ENCODE results near the gene HGS. TPM values are rescaled to one million over a fixed set of nuclear protein-coding genes. Genes with fewer than 3 reads are reported as not detected.
A peak's percentile ranks its signal among the peaks of the same experiment; 100 is the strongest.

HGS gene
- total and polyA plus RNA-seq, 2 of the 13 experiments (the other 11 are each of a cell fraction or from before 2014, with no cell fraction given) = 73.3 to 78.1 TPM

DNA sequence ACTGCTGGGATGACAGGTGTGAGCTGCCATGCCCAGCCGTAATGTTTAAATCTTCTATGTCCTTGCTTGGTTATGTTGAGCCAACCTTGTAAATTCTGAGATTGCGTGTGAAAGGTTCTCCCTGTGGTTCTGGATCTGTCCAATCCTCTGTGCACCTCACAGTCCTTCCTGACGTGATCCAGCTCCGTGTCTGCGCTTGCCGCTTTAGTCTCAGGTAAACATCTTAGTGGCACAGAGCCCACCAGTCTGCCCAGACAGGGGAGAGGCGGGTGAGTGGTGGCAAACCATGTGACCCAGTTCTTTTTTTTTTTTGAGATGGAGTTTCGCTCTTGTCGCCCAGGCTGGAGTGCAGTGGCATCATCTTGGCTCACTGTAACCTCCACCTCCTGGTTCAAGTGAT is 42.2 kb downstream of the HGS start:
- no TSS peak for BruUV-seq (replicated peaks)
- POLR2A ChIA-PET = interaction anchor here (1.0 to 5.8 kb wide), 2 partner anchors 13 to 135 kb away, joined by 3 to 72 read pairs; partner anchors contain the start of genes P4HB and SLC25A10
- FAIRE-seq = no peak

DNA sequence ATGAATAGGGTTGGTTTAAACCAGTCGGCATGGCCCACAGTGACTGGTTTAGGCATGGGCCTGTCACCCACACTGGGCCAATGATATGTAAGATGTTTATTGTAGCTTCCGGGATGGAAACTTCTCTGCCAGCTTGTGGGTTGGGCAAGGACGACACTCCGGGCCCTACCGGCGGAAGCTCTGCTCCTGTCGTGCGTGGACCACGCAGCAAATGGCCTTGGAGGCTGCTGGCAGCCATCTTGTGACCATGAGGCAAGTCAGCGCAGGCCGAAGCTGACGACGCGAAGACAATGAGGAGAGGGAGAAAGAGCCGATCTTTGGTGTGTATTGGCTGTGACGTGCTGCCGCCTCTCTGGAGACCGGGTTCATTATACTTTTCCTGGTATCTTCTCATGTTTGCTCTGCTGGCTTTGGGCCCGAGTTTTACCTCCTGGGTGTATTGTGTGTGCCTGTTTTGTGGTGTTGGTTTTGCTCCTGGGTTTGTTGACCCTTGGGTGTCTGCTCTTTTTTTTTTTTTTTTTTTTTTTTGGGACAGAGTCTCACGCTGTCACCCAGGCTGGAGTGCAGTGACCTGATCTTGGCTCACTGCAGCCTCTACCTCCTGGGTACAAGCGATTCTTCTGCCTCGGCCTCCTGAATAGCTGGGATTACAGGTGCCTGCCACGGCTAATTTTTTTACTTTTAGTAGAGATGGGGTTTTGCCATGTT is 43.7 kb downstream of the HGS start:
- Histone ChIP-seq H3K4me1 (ENCODE audit: insufficient read depth, low read length) (peaks cover 46% of the 10 kb centered on the region), H3K9ac (ENCODE audit: insufficient read depth, low read depth, low read length) (peak overlapping the region; percentile 66), H3K27ac (ENCODE audit: extremely low read length, insufficient read depth, low read length) (peak overlapping the region; percentile 79), H4K20me1 (ENCODE audit: insufficient read depth, low read length) (no peaks in the 10 kb centered on the region), H3K36me3 (replicated peaks in 1 of 2; ENCODE audit: control insufficient read depth in 1 of 2, insufficient read depth in 2 of 2, low read length in 2 of 2) (no peaks in the 10 kb centered on the region), H3K4me2 (ENCODE audit: low read depth, low read length) (peak overlapping the region; percentile 65), H2AFZ (ENCODE audit: low read length) (peak overlapping the region; percentile 24), H3K79me2 (ENCODE audit: insufficient read depth, low read length) (no peaks in the 10 kb centered on the region), H3K9me3 (ENCODE audit: low read length) (no peaks in the 10 kb centered on the region), H3K27me3 (ENCODE audit: control insufficient read depth in 1 of 2, insufficient read depth in 2 of 2, low read length in 2 of 2) (peaks cover 0 to 5% of the 10 kb centered on the region in 2 experiments; a peak in 3 of 5 replicates), H3K4me3 (replicated peaks in 1 of 3; ENCODE audit: insufficient read depth in 1 of 3, low read depth in 2 of 3, low read length in 3 of 3) (peak overlapping the region in 1 of 3 experiments; percentile 47; a peak in 2 of 6 replicates)
- in situ Hi-C loops (cut with HindIII; ENCODE audit: extremely low pct_ligation_motif_present, low pct_unique_long_range_greater_than_20kb) (no loop called here), intact Hi-C loops (cut with micrococcal nuclease; ENCODE audit: unreplicated experiment) (no loop called here)
- POLR2A ChIA-PET = interaction anchor here (0.6 to 5.7 kb wide), 28 partner anchors 8 to 339 kb away, joined by 3 to 134 read pairs (median 5); partner anchors contain the start of genes ANAPC11, ARL16, CCDC137 and CENPX
- DNase-seq (ENCODE audit: low spot score) (peak; percentile 95), FAIRE-seq (peak; percentile 90), ATAC-seq (peak; percentile 86)
- 10% methylated on average over 9 of the region's 23 CpGs for WGBS (ENCODE audit: low lambda C conversion rate)
- CTCF ChIA-PET (ENCODE audit: low intra/inter-chr PET ratio, low total read pairs) = no interaction called here
- TSS peak; percentile 51 for BruUV-seq (replicated peaks)
- TF ChIP-seq ZBTB20 (CRISPR knock-in tag; IDR thresholded peaks at IDR 0.05; ENCODE audit: borderline replicate concordance, low read depth) (peak; percentile 98), BHLHE40 (IDR thresholded peaks at IDR 0.05; ENCODE audit: low read length) (peak; percentile 20; the same call in 1 of the 2 replicates), TBP (CRISPR knock-in tag; IDR thresholded peaks at IDR 0.05) (no peak), CBX5 (CRISPR knock-in tag; IDR thresholded peaks at IDR 0.05; ENCODE audit: borderline replicate concordance) (peak; percentile 99), U2AF2 (IDR thresholded peaks at IDR 0.05; ENCODE audit: low read depth, low read length) (no peak), JARID2 (CRISPR knock-in tag; IDR thresholded peaks at IDR 0.05; ENCODE audit: insufficient replicate concordance) (peak; percentile 93), ZNF431 (CRISPR knock-in tag; IDR thresholded peaks at IDR 0.05; ENCODE audit: borderline replicate concordance, low read depth) (peak; percentile 93), ZNF629 (CRISPR knock-in tag; conservative IDR thresholded peaks at IDR 0.05) (peak; percentile 74), TCF12 (IDR thresholded peaks at IDR 0.05) (no peak), TCF12 (CRISPR knock-in tag; IDR thresholded peaks at IDR 0.05) (peak; percentile 74), ZNF510 (CRISPR knock-in tag; IDR thresholded peaks at IDR 0.05; ENCODE audit: low read depth) (peak; percentile 99), ZNF260 (CRISPR knock-in tag; IDR thresholded peaks at IDR 0.05; ENCODE audit: borderline replicate concordance, low read depth) (no peak)
- TF ChIP-seq, protein P1, sequence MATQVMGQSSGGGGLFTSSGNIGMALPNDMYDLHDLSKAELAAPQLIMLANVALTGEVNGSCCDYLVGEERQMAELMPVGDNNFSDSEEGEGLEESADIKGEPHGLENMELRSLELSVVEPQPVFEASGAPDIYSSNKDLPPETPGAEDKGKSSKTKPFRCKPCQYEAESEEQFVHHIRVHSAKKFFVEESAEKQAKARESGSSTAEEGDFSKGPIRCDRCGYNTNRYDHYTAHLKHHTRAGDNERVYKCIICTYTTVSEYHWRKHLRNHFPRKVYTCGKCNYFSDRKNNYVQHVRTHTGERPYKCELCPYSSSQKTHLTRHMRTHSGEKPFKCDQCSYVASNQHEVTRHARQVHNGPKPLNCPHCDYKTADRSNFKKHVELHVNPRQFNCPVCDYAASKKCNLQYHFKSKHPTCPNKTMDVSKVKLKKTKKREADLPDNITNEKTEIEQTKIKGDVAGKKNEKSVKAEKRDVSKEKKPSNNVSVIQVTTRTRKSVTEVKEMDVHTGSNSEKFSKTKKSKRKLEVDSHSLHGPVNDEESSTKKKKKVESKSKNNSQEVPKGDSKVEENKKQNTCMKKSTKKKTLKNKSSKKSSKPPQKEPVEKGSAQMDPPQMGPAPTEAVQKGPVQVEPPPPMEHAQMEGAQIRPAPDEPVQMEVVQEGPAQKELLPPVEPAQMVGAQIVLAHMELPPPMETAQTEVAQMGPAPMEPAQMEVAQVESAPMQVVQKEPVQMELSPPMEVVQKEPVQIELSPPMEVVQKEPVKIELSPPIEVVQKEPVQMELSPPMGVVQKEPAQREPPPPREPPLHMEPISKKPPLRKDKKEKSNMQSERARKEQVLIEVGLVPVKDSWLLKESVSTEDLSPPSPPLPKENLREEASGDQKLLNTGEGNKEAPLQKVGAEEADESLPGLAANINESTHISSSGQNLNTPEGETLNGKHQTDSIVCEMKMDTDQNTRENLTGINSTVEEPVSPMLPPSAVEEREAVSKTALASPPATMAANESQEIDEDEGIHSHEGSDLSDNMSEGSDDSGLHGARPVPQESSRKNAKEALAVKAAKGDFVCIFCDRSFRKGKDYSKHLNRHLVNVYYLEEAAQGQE (IDR thresholded peaks at IDR 0.05; ENCODE audit: borderline replicate concordance in 1 of 2, low read depth in 1 of 2, low read length in 2 of 2) = peak in 1 of 2 experiments; percentile 49; a peak in 1 of 4 replicates

More for the DNA sequence above, 42.2 kb downstream of the HGS start:
- H3K79me2 ChIP-seq (ENCODE audit: insufficient read depth, low read length) = no peaks in the 10 kb centered on the region
- intact Hi-C loops (cut with micrococcal nuclease; ENCODE audit: unreplicated experiment) (no loop called here), in situ Hi-C loops (cut with HindIII; ENCODE audit: extremely low pct_ligation_motif_present, low pct_unique_long_range_greater_than_20kb) (no loop called here)
- H4K20me1 ChIP-seq (ENCODE audit: insufficient read depth, low read length) = no peaks in the 10 kb centered on the region
- no peaks in the 10 kb centered on the region for H3K36me3 ChIP-seq (replicated peaks in 1 of 2; ENCODE audit: control insufficient read depth in 1 of 2, insufficient read depth in 2 of 2, low read length in 2 of 2)
- DNase-seq (ENCODE audit: low spot score) (no peak), ATAC-seq (no peak)
- H3K4me3 ChIP-seq (replicated peaks in 1 of 3; ENCODE audit: insufficient read depth in 1 of 3, low read depth in 2 of 3, low read length in 3 of 3) = no peak overlapping the region
- H2AFZ ChIP-seq (ENCODE audit: low read length) = no peak overlapping the region
- H3K4me2 ChIP-seq (ENCODE audit: low read depth, low read length) = no peak overlapping the region
- H3K4me1 ChIP-seq (ENCODE audit: insufficient read depth, low read length) = peaks cover 42% of the 10 kb centered on the region
- CTCF ChIA-PET (ENCODE audit: low intra/inter-chr PET ratio, low total read pairs) = no interaction called here
- no peaks in the 10 kb centered on the region for H3K9me3 ChIP-seq (ENCODE audit: low read length)
- H3K27ac ChIP-seq (ENCODE audit: extremely low read length, insufficient read depth, low read length) = no peak overlapping the region
- no peak overlapping the region for H3K9ac ChIP-seq (ENCODE audit: insufficient read depth, low read depth, low read length)
- H3K27me3 ChIP-seq (ENCODE audit: control insufficient read depth in 1 of 2, insufficient read depth in 2 of 2, low read length in 2 of 2) = no peaks in the 10 kb centered on the region
- 85% methylated on average over 9 of the region's 9 CpGs for WGBS (ENCODE audit: low lambda C conversion rate)
- no peak for TF ChIP-seq FOXJ3 (CRISPR knock-in tag; IDR thresholded peaks at IDR 0.05; ENCODE audit: borderline replicate concordance)
- TF ChIP-seq HNRNPL (IDR thresholded peaks at IDR 0.05; ENCODE audit: low read depth, low read length) = 0 out of 2 replicates have a peak, but pooled peaks have one; percentile 7
- peak in 1 of 2 experiments; percentile 30; a peak in 1 of 4 replicates for TF ChIP-seq POLR2A (IDR thresholded peaks at IDR 0.05; ENCODE audit: insufficient read depth in 1 of 2, low read depth in 2 of 2, low read length in 2 of 2)
